AG09309 (cell line): Measurements from ENCODE around the gene MYOG.

Experiments used
- DNase-seq: peaks from one replicate; pipeline ENCODE4 v3.0.0-alpha.2; 2010; ENCODE audit warnings: low read depth
- H3K4me3 ChIP-seq: 2 replicates; pipeline ENCODE4 v1.5.1; 2011; ENCODE audit warnings: mild to moderate bottlenecking, low read depth, low read length, moderate library complexity; ENCODE audit not compliant: control insufficient read depth
- CTCF ChIP-seq: IDR thresholded peaks from 2 replicates; pipeline ENCODE4 v1.5.1; 2011; ENCODE audit warnings: mild to moderate bottlenecking, low read depth, low read length, inconsistent platforms; ENCODE audit not compliant: insufficient read depth, control insufficient read depth; ENCODE audit errors: missing control alignments

Gene MYOG

GRCh38 chr1:203085528-203086406 lies at the start of gene MYOG:
TSS of gene MYOG (minus strand) at chr1:203086012. CDS start at chr1:203085961, 51 bp downstream.
- DNase-seq: no peak
- no peak within 1 kb of the TSS for H3K4me3 ChIP-seq
- TF ChIP-seq CTCF: no peak

GRCh38 chr1:203133970-203134725 lies 48.3 kb upstream of the MYOG start:
- no peak for TF ChIP-seq CTCF
- H3K4me3 ChIP-seq: no peak overlapping the region
- no peak for DNase-seq

- TF ChIP-seq CTCF: no peak
- no peak overlapping the region for H3K4me3 ChIP-seq
- DNase-seq: no peak
These were observed 45.9 kb upstream of the MYOG start for GRCh38 chr1:203131548-203132200.

GRCh38 chr1:203130358-203130985 lies 44.7 kb upstream of the MYOG start:
- DNase-seq: no peak
- no peak for TF ChIP-seq CTCF
- H3K4me3 ChIP-seq: no peak overlapping the region

- H3K4me3 ChIP-seq: no peak overlapping the region
- no peak for DNase-seq
- no peak for TF ChIP-seq CTCF
These were observed 43.9 kb upstream of the MYOG start for GRCh38 chr1:203129501-203130231.
